GM12878 (cell line): ENCODE data around the gene TRPM3. TPM values are rescaled to one million over a fixed set of nuclear protein-coding genes. Genes with fewer than 3 reads are reported as not detected.

Source experiments
- ATAC-seq: fragments of 200-7000 bp; cut with Tn5 transposase; 3 replicates; pipeline ENCODE4 v1.9.1; 2020; ENCODE audit warnings: mild to moderate bottlenecking, moderate library complexity
- BruUV-seq: library from RNA; stranded (reverse); fragments of 400-500 nt; replicated peaks from 2 replicates; lab custom pipeline; 2021; lab: Mats Ljungman, UMichigan
- CTCF ChIA-PET: fragments of 300-600 bp; sonication (Branson Sonifier 250); formaldehyde crosslinking; extraction: SDS; loops from one replicate; lab custom pipeline; 2021; ENCODE audit warnings: inconsistent platforms; lab: Yijun Ruan, JAX
- POLR2A ChIA-PET: fragments of 350-600 bp; formaldehyde crosslinking; extraction: SDS; loops from one replicate; lab custom pipeline; 2021; ENCODE audit warnings: inconsistent platforms; lab: Charles Lee
- RAD21 ChIA-PET: fragments of 300-600 bp; sonication (Branson Sonifier 250); formaldehyde crosslinking; loops from one replicate; lab custom pipeline; 2023; ENCODE audit warnings: antibody characterized with exemption; ENCODE audit not compliant: unreplicated experiment; lab: Charles Lee
- SMC1A ChIA-PET: fragments of 300-600 bp; sonication (Branson Sonifier 250); formaldehyde crosslinking; loops from one replicate; lab custom pipeline; 2023; ENCODE audit not compliant: unreplicated experiment, uncharacterized antibody; lab: Charles Lee
- DNase-seq: peaks from one replicate; pipeline ENCODE4 v3.0.0-alpha.2; 2011; ENCODE audit warnings: low read depth, low spot score
- FAIRE-seq: peaks from 3 replicates; lab custom pipeline; 2011; peaks lifted over from hg19 to GRCh38; lab: Jason Lieb, UNC
- H2AFZ ChIP-seq: 2 replicates; pipeline ENCODE4 v1.6.0; 2011; ENCODE audit warnings: low read depth, low read length, control low read depth; ENCODE audit not compliant: control insufficient read depth
- H3K27ac ChIP-seq: 2 replicates; pipeline ENCODE4 v1.5.1; 2011; ENCODE audit warnings: control low read depth; ENCODE audit not compliant: control insufficient read depth, insufficient read depth
- H3K27me3 ChIP-seq, 2 experiments: replicated peaks in 1 of 2; 2 replicates each; pipeline versions ENCODE4 v1.6.0 to v1.6.1; 2011; ENCODE audit warnings: low read length in 1 of 2; ENCODE audit not compliant: control insufficient read depth in 2 of 2, insufficient read depth in 2 of 2
- H3K36me3 ChIP-seq, 2 experiments: 2 replicates each; pipeline ENCODE4 v1.5.1; 2011; ENCODE audit warnings: low read length in 1 of 2; ENCODE audit not compliant: control insufficient read depth in 2 of 2, insufficient read depth in 2 of 2
- H3K4me1 ChIP-seq: 2 replicates; pipeline ENCODE4 v1.6.1; 2011; ENCODE audit warnings: mild to moderate bottlenecking, low read length, moderate library complexity, mixed read lengths; ENCODE audit not compliant: control insufficient read depth, insufficient read depth
- H3K4me2 ChIP-seq: 2 replicates; pipeline ENCODE4 v1.6.0; 2011; ENCODE audit warnings: control low read depth; ENCODE audit not compliant: control insufficient read depth, insufficient read depth
- H3K4me3 ChIP-seq: fragments of 200-600 bp; sonication (generic); 2 replicates; pipeline ENCODE4 v1.5.1; 2016
- H3K79me2 ChIP-seq: 2 replicates; pipeline ENCODE4 v1.6.0; 2011; ENCODE audit warnings: low read length; ENCODE audit not compliant: control insufficient read depth, insufficient read depth
- H3K9ac ChIP-seq: 2 replicates; pipeline ENCODE4 v1.8.0; 2011; ENCODE audit warnings: low read length, control low read depth, mixed read lengths; ENCODE audit not compliant: control insufficient read depth, insufficient read depth
- H3K9me3 ChIP-seq: replicated peaks from 3 replicates; pipeline ENCODE4 v1.5.1; 2011; ENCODE audit warnings: mild to moderate bottlenecking, low read length; ENCODE audit not compliant: control insufficient read depth, insufficient read depth
- H4K20me1 ChIP-seq: 2 replicates; pipeline ENCODE4 v1.6.0; 2011; ENCODE audit not compliant: control insufficient read depth, insufficient read depth
- ATF7 ChIP-seq: fragments of 450-650 bp; IDR thresholded peaks from 2 replicates; pipeline ENCODE4 v1.6.1; 2016; ENCODE audit warnings: low read depth, mild to moderate bottlenecking
- BCL11A ChIP-seq: IDR thresholded peaks from 2 replicates; pipeline ENCODE4 v1.6.1; 2011; ENCODE audit warnings: low read depth, low read length
- CREB1 ChIP-seq: IDR thresholded peaks from 2 replicates; pipeline ENCODE4 v1.6.1; 2012; ENCODE audit warnings: low read depth, mild to moderate bottlenecking, inconsistent platforms
- CTCF ChIP-seq, 3 experiments: IDR thresholded peaks in 2 of 3; conservative IDR thresholded peaks in 1 of 3; 2 replicates each; pipeline ENCODE4 v1.5.1; 2011; ENCODE audit warnings: low read depth in 3 of 3, low read length in 3 of 3, mild to moderate bottlenecking in 3 of 3, control low read depth in 2 of 3, moderate library complexity in 2 of 3, inconsistent platforms in 1 of 3, mixed read lengths in 1 of 3; ENCODE audit not compliant: control insufficient read depth in 2 of 3, insufficient read depth in 1 of 3; ENCODE audit errors: extremely low read depth in 1 of 3
- FOS ChIP-seq: IDR thresholded peaks from 3 replicates; pipeline ENCODE4 v1.6.1; 2011; ENCODE audit warnings: borderline replicate concordance; ENCODE audit not compliant: insufficient read length; ENCODE audit errors: extremely low read depth
- FOXK2 ChIP-seq: fragments of 450-650 bp; IDR thresholded peaks from 2 replicates; pipeline ENCODE4 v1.6.1; 2017; ENCODE audit warnings: mild to moderate bottlenecking, moderate library complexity
- KLF5 ChIP-seq: fragments of 450-650 bp; IDR thresholded peaks from 2 replicates; pipeline ENCODE4 v1.6.1; 2014; ENCODE audit warnings: mild to moderate bottlenecking; ENCODE audit not compliant: partially characterized antibody
- LARP7 ChIP-seq: fragments of 450-650 bp; IDR thresholded peaks from 2 replicates; pipeline ENCODE4 v1.6.1; 2017; ENCODE audit warnings: mild to moderate bottlenecking
- NFYA ChIP-seq: IDR thresholded peaks from 2 replicates; pipeline ENCODE4 v1.6.1; 2011; ENCODE audit warnings: low read depth, mild to moderate bottlenecking, low read length, improper control_type of control experiment, borderline replicate concordance
- NR2C1 ChIP-seq: fragments of 450-650 bp; IDR thresholded peaks from 2 replicates; pipeline ENCODE4 v1.6.1; 2017; ENCODE audit warnings: antibody characterized with exemption, mild to moderate bottlenecking, moderate library complexity
- PML ChIP-seq: IDR thresholded peaks from 2 replicates; pipeline ENCODE4 v1.6.1; 2012; ENCODE audit warnings: low read length, inconsistent platforms
- PRDM15 ChIP-seq: fragments of 450-650 bp; formaldehyde crosslinking; IDR thresholded peaks from 2 replicates; pipeline ENCODE4 v1.4.0; 2020; ENCODE audit warnings: mild to moderate bottlenecking, moderate library complexity
- SIN3A ChIP-seq: IDR thresholded peaks from 2 replicates; pipeline ENCODE4 v1.6.1; 2012; ENCODE audit warnings: low read depth, low read length, improper control_type of control experiment
- SMARCA5 ChIP-seq: fragments of 450-650 bp; IDR thresholded peaks from 2 replicates; pipeline ENCODE4 v1.6.1; 2017; ENCODE audit warnings: mild to moderate bottlenecking
- YY1 ChIP-seq: IDR thresholded peaks from 2 replicates; pipeline ENCODE4 v1.6.1; 2011; ENCODE audit warnings: low read depth, mild to moderate bottlenecking, low read length
- ZBED1 ChIP-seq: IDR thresholded peaks from 2 replicates; pipeline ENCODE4 v1.6.1; 2016; ENCODE audit warnings: borderline replicate concordance
- WGBS: methylation state at CpG from one replicate; pipeline ENCODE4 v1.1.6; 2016; ENCODE audit warnings: low lambda C conversion rate; ENCODE audit not compliant: insufficient replicate concordance, insufficient coverage; ENCODE audit errors: missing lambda C conversion rate; 5-methylcytosine and 5-hydroxymethylcytosine counted together
- in situ Hi-C: fragments of 300-500 bp; cut with MboI; formaldehyde crosslinking; loops from 9 replicates; pipeline ENCODE4 v1.14.3; 2018; ENCODE audit warnings: mixed read lengths
- intact Hi-C: fragments of 100-400 bp; cut with micrococcal nuclease; formaldehyde crosslinking; loops from one replicate; pipeline ENCODE4 v1.14.2; 2022; ENCODE audit not compliant: unreplicated experiment
- polyA plus RNA-seq, 11 experiments: library from polyadenylated mRNA; depleted of rRNA in 4 of 11; unstranded in 6 of 11; stranded (reverse) in 5 of 11; fragments of >200 nt; fragmentation: Nextera tagmentation in 4 of 11; fragmentation: Illumina TruSeq in 1 of 11; extraction: Ambion mirVana in 4 of 11; extraction: Trizol in 1 of 11; gene quantifications; 1 replicate in 1 of 11; 2 replicates in 10 of 11; pipeline versions ENCODE4 v1.2.1 to v1.2.3, GENCODE V29; 2011 to 2016; ENCODE audit warnings: inconsistent platforms in 2 of 11, missing spikeins in 2 of 11, low read depth in 1 of 11
- total RNA-seq, 4 experiments: library from RNA; depleted of rRNA in 3 of 4; stranded (reverse); fragments of >200 nt in 3 of 4; fragmentation: Illumina TruSeq in 1 of 4; extraction: Trizol in 1 of 4; gene quantifications; 2 replicates each; pipeline versions ENCODE4 v1.2.1 to v1.2.3, GENCODE V29; 2013 to 2021
- TF ChIP-seq, protein P1 (sequence below): fragments of 150-350 bp; IDR thresholded peaks from 2 replicates; pipeline ENCODE4 v1.6.1; 2016; ENCODE audit warnings: low read depth, low read length

The TRPM3 gene
- total and polyA plus RNA-seq, 10 of the 15 experiments (the other 5 are each of a cell fraction or from before 2014, with no cell fraction given) = not detected

DNA sequence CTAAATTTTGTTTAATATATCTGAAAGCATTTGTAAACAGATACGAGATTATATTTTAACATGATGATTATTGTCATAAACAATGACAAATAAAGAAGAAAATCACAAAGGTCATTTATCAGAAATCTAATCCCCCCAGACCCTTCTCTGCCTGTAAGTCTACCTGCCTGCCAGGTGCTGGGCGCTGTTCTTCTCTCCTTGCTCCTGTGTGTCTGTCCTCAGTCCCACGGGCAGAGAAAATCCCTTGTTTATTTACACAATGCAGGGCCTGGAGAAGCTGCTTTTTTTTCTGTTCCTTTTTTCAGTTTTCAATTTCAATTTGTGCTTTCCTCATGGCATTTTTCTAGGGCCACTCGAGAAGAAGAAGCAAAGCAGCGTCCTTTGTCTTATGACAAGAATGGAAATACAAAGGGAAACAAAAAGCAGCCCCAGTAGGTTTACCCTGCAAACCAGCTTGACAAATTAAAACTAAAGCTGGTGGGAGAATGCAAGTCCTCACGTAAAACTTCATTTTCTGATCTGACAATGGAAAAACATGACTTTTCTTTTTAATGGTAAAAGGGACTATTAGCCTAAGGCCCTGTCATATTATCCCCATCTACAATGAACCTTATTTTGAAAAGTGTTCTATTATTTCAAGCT lies 424.6 kb downstream of the TRPM3 start:
- Histone ChIP-seq H3K36me3 (no peaks in the 10 kb centered on the region), H3K4me3 (no peak overlapping the region), H3K79me2 (no peaks in the 10 kb centered on the region), H3K9me3 (no peaks in the 10 kb centered on the region), H3K27me3 (no peaks in the 10 kb centered on the region), H3K4me1 (no peaks in the 10 kb centered on the region), H3K4me2 (no peak overlapping the region), H4K20me1 (no peaks in the 10 kb centered on the region), H3K9ac (no peak overlapping the region), H3K27ac (no peak overlapping the region), H2AFZ (no peak overlapping the region)
- BruUV-seq = no TSS peak
- intact Hi-C loops (no loop called here), in situ Hi-C loops (no loop called here)
- DNase-seq (no peak), FAIRE-seq (no peak), ATAC-seq (no peak)
- 7% methylated on average over 6 of the region's 6 CpGs for WGBS
- no peak for TF ChIP-seq KLF5
- TF ChIP-seq FOXK2 = no peak
- TF ChIP-seq, protein P1, sequence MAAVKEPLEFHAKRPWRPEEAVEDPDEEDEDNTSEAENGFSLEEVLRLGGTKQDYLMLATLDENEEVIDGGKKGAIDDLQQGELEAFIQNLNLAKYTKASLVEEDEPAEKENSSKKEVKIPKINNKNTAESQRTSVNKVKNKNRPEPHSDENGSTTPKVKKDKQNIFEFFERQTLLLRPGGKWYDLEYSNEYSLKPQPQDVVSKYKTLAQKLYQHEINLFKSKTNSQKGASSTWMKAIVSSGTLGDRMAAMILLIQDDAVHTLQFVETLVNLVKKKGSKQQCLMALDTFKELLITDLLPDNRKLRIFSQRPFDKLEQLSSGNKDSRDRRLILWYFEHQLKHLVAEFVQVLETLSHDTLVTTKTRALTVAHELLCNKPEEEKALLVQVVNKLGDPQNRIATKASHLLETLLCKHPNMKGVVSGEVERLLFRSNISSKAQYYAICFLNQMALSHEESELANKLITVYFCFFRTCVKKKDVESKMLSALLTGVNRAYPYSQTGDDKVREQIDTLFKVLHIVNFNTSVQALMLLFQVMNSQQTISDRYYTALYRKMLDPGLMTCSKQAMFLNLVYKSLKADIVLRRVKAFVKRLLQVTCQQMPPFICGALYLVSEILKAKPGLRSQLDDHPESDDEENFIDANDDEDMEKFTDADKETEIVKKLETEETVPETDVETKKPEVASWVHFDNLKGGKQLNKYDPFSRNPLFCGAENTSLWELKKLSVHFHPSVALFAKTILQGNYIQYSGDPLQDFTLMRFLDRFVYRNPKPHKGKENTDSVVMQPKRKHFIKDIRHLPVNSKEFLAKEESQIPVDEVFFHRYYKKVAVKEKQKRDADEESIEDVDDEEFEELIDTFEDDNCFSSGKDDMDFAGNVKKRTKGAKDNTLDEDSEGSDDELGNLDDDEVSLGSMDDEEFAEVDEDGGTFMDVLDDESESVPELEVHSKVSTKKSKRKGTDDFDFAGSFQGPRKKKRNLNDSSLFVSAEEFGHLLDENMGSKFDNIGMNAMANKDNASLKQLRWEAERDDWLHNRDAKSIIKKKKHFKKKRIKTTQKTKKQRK = no peak
- no peak for TF ChIP-seq NFYA
- no peak for TF ChIP-seq NR2C1
- TF ChIP-seq LARP7 = no peak
- TF ChIP-seq YY1 = no peak
- TF ChIP-seq PML = no peak
- no peak for TF ChIP-seq CREB1
- no peak for TF ChIP-seq PRDM15
- no peak for TF ChIP-seq FOS
- no peak for TF ChIP-seq ATF7
- TF ChIP-seq ZBED1 = no peak
- TF ChIP-seq CTCF (IDR thresholded peaks at IDR 0.05 in 2 of 3, conservative IDR thresholded peaks at IDR 0.05 in 1 of 3; ENCODE audit: control insufficient read depth in 2 of 3, extremely low read depth in 1 of 3, insufficient read depth in 1 of 3, low read depth in 3 of 3, low read length in 3 of 3) = no peak
- no peak for TF ChIP-seq SIN3A
- TF ChIP-seq SMARCA5 = no peak
- TF ChIP-seq BCL11A = no peak
- ChIA-PET POLR2A (no interaction called here), SMC1A (no interaction called here), RAD21 (no interaction called here), CTCF (no interaction called here)
